HG02759 (cell line): ENCODE results near the gene SCRN2.

Experiments
- ATAC-seq: cut with Tn5 transposase; IDR thresholded peaks from one replicate; pipeline ENCODE4 v1.9.1; 2021; ENCODE audit warnings: mild to moderate bottlenecking, moderate library complexity; ENCODE audit not compliant: unreplicated experiment

SCRN2 gene

DNA sequence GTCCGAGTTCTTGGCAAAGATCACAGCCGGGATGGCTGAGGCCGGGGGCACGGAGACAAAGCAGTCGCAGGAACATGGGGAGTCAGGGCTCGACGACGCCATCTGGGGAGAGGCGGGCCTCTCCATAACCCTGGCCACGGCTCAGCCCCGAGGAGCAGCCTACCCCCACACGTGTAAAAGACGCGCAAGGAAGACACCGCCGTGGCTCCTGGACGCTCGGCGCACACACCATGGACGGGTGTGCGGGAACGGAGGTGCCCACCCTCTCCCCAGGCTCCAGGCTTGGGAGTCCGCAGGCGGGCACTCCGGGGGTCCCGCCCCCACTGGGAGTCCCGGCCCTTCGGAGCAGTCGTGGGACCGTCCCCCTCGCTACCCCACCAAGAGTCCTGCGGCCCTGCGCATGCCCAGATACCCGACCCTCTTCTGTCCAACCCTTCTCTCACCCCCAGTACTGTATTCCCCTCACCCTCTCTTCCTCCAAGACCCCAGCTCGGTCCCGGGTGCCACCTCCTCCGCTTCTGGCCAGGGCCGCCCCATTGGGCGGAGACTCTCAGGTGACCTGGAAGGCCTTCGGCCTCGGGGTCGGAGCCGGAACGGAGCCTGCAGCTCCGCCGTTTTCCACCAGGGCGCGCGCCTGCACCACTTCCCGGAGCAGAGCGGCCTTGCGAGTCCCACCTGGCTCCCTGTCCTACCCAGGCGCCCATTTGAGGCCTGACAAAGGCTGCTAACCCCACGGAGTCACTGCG, at the start of gene SCRN2:
Gene SCRN2 (minus strand): TSS at position 532 of the 746 bp plus-strand sequence. CDS start 430 bp downstream, at position 102.
- ATAC-seq: peak; percentile 85

DNA sequence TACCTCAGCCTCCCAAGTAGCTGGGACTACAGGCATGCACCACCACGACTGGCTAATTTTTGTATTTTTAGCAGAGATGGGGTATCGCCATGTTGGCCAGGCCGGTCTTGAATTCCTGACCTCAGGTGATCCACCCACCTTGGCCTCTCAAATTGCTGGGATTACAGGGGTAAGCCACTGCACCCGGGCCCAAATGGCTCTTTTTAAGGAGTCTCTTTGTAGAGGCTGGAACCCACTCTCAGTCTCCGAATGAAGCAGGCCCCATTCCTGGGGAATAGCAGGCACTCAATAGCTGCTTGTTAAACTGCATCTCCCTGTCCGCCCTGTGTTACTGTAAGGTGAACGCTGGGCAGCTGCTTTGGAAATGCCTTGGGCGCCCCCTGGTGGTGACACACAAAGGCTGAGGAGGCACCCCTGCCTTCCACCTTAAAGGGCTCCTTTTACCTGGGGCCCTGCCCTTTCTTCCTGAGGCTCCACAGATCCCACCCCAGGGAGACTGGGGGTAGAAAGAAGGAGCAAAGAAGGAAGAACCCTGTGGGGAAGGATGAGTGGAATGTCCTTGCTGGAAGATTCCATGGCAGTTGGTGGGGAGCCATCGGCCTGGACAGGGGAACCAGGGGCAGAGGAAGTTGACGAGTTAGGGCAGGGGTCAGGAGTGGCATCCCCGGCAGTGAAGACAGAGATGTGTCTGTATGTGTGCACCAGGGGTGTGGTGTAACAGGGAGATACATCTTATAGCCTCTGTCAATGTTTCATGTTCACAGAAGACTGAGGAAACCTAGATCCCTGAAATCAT, 48.9 kb upstream of the SCRN2 start:
- peak; percentile 61 for ATAC-seq

GRCh38 chr17:47888293-47888692, 47.2 kb upstream of the SCRN2 start:
- no peak for ATAC-seq

- ATAC-seq: no peak
These were observed 44.0 kb upstream of the SCRN2 start for GRCh38 chr17:47884905-47885730.

DNA sequence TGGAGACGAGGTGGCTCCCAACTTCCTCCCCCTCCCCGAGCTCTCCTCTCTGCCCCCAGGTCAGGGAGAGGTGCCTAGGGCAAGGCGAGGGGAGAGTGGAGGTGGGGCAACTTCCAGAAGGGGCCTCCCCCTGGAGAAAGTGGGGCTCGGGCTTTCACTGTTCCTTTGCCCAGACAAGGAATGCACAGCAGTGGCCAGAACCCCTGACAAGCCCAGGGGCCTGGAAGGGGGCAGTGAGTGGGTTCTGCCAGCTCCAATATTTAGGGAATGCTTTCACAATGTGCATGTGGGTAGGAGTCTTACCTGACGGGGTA, 43.3 kb upstream of the SCRN2 start:
- no peak for ATAC-seq

DNA sequence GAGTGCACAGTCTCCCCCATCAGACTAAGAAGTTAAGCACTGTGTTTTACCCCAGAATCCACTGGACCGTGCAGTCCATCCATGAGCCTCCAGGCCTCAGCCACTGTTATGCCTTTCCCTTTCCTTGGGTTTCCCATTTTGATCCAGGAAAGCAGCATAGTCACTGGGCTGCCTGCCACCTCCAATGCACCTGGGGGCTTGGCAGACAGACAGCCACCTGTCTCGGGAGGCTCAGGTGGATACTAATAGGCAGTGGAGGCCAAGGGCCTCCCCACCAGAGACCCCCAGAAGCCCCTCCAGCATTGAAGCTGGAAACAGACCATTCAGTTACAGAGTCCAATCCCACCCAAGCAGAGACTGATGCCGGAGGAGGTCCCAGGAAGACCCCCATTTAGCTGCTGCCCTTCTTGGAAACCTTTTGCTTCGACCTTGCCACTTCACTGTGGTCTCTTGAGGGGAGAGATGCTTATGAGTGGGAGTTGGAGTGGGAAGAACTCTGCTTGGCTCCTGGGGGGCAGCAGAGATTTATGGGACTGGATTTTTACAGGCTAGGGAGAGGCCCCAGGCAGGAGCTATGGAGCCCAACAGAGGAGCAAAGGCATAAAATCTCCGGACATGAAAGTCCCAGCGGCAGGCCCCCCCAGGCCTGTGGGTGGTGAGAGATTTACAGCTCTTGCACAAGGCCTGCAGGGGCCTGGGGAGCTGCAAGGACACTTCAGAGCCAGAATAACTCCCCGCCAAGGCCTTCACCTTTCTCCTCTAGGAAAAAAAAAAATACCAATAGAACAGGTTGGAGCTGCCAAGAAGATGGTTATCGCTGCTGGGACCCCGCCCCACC, 42.7 kb upstream of the SCRN2 start:
- no peak for ATAC-seq

- ATAC-seq: no peak
These were observed 41.9 kb upstream of the SCRN2 start for GRCh38 chr17:47882695-47883588.

DNA sequence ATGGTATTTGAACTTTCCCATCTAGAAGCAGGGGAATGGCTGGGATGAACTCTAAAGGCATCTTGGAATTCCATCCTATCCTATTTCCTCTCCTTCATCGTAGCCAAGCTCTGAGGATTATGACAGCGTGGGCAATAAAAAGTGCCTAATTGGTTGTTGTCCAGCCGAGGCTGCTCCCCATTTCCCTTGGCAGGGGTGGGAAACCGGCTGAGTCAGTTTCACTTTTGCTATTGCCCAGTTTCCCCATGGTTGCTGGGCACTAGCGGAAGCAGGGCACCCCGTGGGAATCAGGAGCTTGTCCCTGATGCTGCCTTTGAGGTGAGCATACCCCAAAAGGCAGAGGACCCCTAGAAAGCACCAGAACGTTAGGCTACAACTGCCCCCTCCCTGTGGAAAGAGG, 41.2 kb upstream of the SCRN2 start:
- ATAC-seq: no peak

- no peak for ATAC-seq
These were observed 38.8 kb upstream of the SCRN2 start for GRCh38 chr17:47879776-47880454.

DNA sequence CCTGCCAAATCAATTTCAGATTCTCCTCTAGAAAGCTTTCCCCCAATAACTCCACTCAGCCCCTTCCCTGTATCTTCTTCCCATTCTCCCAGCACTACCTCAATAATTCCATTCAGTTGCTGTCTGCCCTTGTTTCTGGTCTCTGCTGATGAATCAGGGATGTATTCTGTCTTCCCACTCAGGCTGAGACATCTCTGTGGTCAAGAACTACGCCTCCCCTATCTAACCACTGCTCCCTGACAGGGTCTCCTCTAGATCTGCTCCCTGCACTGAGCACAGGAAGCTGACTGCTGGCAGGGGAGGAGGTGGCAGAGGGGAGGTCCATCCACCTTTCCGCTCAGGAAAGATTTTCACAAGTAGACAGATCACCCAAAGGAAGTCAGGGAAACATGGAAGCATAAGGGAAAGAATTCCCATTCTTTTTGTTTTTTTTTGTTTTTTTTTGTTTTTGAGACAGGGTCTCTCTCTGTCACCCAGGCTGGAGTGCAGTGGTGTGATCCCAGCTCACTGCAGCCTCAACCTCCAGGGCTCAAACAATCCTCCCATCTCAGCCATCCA, 38.0 kb upstream of the SCRN2 start:
- no peak for ATAC-seq

GRCh38 chr17:47878203-47879027, 37.3 kb upstream of the SCRN2 start:
- ATAC-seq: no peak

GRCh38 chr17:47877368-47878034, 36.4 kb upstream of the SCRN2 start:
- no peak for ATAC-seq

DNA sequence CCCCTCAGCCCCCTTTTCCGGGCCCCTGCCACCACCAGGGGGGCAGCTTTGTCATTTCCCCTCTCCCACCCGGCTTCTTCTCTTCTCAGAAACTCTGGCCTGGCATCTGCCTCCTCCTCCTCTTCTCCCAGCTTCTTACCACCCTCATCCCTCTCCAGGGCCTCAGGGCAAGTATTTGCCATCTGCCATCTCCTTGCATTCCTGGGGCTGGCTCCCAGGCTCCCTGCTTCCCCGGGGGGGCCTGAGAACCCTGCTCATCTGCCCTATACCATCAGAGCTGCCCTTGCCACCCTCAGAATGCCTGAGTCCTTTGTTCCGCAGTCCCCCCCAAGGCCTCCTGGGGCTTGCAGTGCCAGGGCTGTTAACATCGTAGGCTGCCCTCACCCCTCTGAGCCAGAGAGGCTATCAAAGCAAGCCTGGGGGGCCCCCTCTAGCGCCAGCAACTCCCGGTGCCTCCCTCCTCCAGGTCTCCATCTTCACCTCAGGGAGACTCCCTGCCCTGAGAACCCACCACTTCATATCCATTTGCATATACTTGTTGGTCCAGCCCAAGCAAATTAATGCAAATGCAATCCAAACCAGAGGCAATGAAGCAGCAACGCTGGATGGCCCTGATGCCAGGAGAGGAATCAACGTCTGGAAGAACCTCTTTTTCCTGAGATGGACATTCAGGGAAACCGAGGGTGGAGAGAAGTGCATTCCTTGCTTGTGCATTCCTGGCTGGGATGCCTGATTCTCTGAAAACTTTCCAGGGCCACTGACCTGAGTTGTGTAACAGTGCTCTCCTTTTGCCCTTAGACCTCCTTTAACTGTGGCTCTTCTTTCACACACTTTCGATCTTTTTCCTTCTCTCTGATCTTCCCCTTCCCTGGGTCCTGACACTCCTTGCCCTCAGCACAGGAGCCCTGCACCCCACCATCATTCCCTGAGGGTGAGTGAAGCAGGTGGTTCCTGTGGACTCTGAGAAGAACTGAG, 34.2 kb upstream of the SCRN2 start:
- no peak for ATAC-seq

- ATAC-seq: no peak
These were observed 32.4 kb upstream of the SCRN2 start for GRCh38 chr17:47873200-47874090.

DNA sequence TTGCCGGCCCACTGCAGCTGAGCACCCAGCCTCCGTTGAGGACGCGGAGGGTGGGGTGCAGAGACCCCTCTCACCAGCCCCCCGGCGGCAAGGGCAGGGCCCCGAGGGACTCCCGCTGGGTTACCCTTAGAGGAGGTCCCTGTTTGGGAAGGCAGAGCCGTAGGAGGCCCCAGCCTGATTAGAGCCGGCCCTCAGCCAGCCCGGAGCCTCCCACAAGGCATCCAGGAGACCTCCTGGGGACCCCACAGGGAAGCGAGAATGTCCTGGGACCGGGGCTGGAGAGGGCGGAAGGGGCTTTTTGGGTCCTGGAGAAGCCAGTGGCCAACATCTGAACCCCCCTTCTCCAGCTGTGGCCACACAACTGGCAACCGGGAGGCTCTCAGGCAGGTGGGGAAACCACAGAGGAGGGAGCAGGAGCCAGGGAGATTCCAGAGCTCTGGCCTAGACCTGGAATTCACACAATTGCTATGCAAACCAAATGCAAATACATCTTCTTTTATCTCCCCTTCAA, 31.6 kb upstream of the SCRN2 start:
- ATAC-seq: no peak
